ENCODE measurements around the gene CALN1.

- TF ChIP-seq CTCF (IDR thresholded peaks at IDR 0.05; ENCODE audit: low read length) (no peak), EZH2 (optimal IDR thresholded peaks at IDR 0.05; ENCODE audit: low read depth, low read length) (no peak), EZH2phosphoT487 (IDR thresholded peaks at IDR 0.05; ENCODE audit: low read length) (no peak)
Measured at GRCh38 chr7:72292794-72293193, 119.3 kb downstream of the CALN1 start.
